HG03378 (cell line): ENCODE results near the gene SLX4IP.
"Not testable (repeated sequence)": the region's sequence is repeated elsewhere in the genome, so short reads cannot be mapped to it uniquely, and the experiment has no call there.

Source experiments
- ATAC-seq: cut with Tn5 transposase; IDR thresholded peaks from one replicate; pipeline ENCODE4 v1.9.1; 2021; ENCODE audit warnings: mild to moderate bottlenecking, moderate library complexity; ENCODE audit not compliant: unreplicated experiment

The SLX4IP gene

GRCh38 chr20:10565922-10566897 is 131.1 kb downstream of the SLX4IP start:
- ATAC-seq: no peak

- ATAC-seq: no peak
Measured at GRCh38 chr20:10568032-10568431, 132.9 kb downstream of the SLX4IP start.

- no peak for ATAC-seq
Measured at GRCh38 chr20:10571313-10571815, 136.3 kb downstream of the SLX4IP start.

- no peak for ATAC-seq
Measured at GRCh38 chr20:10572853-10573252, 137.7 kb downstream of the SLX4IP start.

GRCh38 chr20:10573273-10573950 is 138.3 kb downstream of the SLX4IP start:
- ATAC-seq: no peak

GRCh38 chr20:10573951-10574339 is 138.8 kb downstream of the SLX4IP start:
- no peak for ATAC-seq

- no peak for ATAC-seq
Measured at GRCh38 chr20:10576411-10577090, 141.4 kb downstream of the SLX4IP start.

GRCh38 chr20:10577648-10578047 is 142.5 kb downstream of the SLX4IP start:
- ATAC-seq: no peak

GRCh38 chr20:10578607-10579006 is 143.5 kb downstream of the SLX4IP start:
- no peak for ATAC-seq

- no peak for ATAC-seq
Measured at GRCh38 chr20:10579942-10580341, 144.8 kb downstream of the SLX4IP start.

GRCh38 chr20:10580700-10581099 is 145.6 kb downstream of the SLX4IP start:
- no peak for ATAC-seq

- ATAC-seq: no peak
Measured at GRCh38 chr20:10581823-10582222, 146.7 kb downstream of the SLX4IP start.

- ATAC-seq: no peak
Measured at GRCh38 chr20:10584371-10584770, 149.3 kb downstream of the SLX4IP start.

- ATAC-seq: no peak
Measured at GRCh38 chr20:10585308-10585707, 150.2 kb downstream of the SLX4IP start.

GRCh38 chr20:10586296-10586695 is 151.2 kb downstream of the SLX4IP start:
- ATAC-seq: no peak

GRCh38 chr20:10590446-10590845 is 155.3 kb downstream of the SLX4IP start:
- ATAC-seq: not testable (repeated sequence)

- no peak for ATAC-seq
Measured at GRCh38 chr20:10590950-10591671, 156.0 kb downstream of the SLX4IP start.

- no peak for ATAC-seq
Measured at GRCh38 chr20:10591946-10592521, 156.9 kb downstream of the SLX4IP start.

GRCh38 chr20:10594296-10594868 is 159.3 kb downstream of the SLX4IP start:
- ATAC-seq: no peak

- no peak for ATAC-seq
Measured at GRCh38 chr20:10595266-10595665, 160.2 kb downstream of the SLX4IP start.
